NCI-H1694 treated with DMSO at 0.1 percent for 48 hours (cell line): ENCODE data around the gene AKR1E2.

Experiments
- DNase-seq: peaks from one replicate; lab custom pipeline; 2025; lab: John Stamatoyannopoulos, UW

AKR1E2 gene

GRCh38 chr10:4825868-4826791 lies at the start of gene AKR1E2:
AKR1E2 (plus strand) TSS chr10:4826207; CDS start chr10:4826325, 118 bp downstream.
- no peak for DNase-seq

- no peak for DNase-seq
Observed at GRCh38 chr10:4776234-4776638, 49.8 kb upstream of the AKR1E2 start.

GRCh38 chr10:4778761-4779160 lies 47.2 kb upstream of the AKR1E2 start:
- DNase-seq, result no peak

GRCh38 chr10:4780091-4780490 lies 45.9 kb upstream of the AKR1E2 start:
- DNase-seq, result no peak

- DNase-seq, result no peak
Observed at GRCh38 chr10:4780782-4781181, 45.2 kb upstream of the AKR1E2 start.

GRCh38 chr10:4781955-4782354 lies 44.1 kb upstream of the AKR1E2 start:
- no peak for DNase-seq

GRCh38 chr10:4784667-4785333 lies 41.2 kb upstream of the AKR1E2 start:
- DNase-seq, result no peak

- no peak for DNase-seq
Observed at GRCh38 chr10:4786043-4786839, 39.8 kb upstream of the AKR1E2 start.

- DNase-seq, result no peak
Observed at GRCh38 chr10:4790045-4790444, 36.0 kb upstream of the AKR1E2 start.

GRCh38 chr10:4790922-4791321 lies 35.1 kb upstream of the AKR1E2 start:
- no peak for DNase-seq

GRCh38 chr10:4792381-4792780 lies 33.6 kb upstream of the AKR1E2 start:
- no peak for DNase-seq

- no peak for DNase-seq
Observed at GRCh38 chr10:4801405-4801804, 24.6 kb upstream of the AKR1E2 start.

- DNase-seq, result no peak
Observed at GRCh38 chr10:4802711-4803487, 23.1 kb upstream of the AKR1E2 start.

GRCh38 chr10:4803822-4804221 lies 22.2 kb upstream of the AKR1E2 start:
- DNase-seq, result no peak

- DNase-seq, result no peak
Observed at GRCh38 chr10:4804465-4804864, 21.5 kb upstream of the AKR1E2 start.

GRCh38 chr10:4806534-4806933 lies 19.5 kb upstream of the AKR1E2 start:
- DNase-seq, result no peak

- DNase-seq, result no peak
Observed at GRCh38 chr10:4807761-4808507, 18.1 kb upstream of the AKR1E2 start.

GRCh38 chr10:4809156-4809555 lies 16.9 kb upstream of the AKR1E2 start:
- no peak for DNase-seq

- no peak for DNase-seq
Observed at GRCh38 chr10:4810092-4810491, 15.9 kb upstream of the AKR1E2 start.

- DNase-seq, result no peak
Observed at GRCh38 chr10:4812046-4812445, 14.0 kb upstream of the AKR1E2 start.

GRCh38 chr10:4813023-4813422 lies 13.0 kb upstream of the AKR1E2 start:
- no peak for DNase-seq
